HFFc6 (cell line): ENCODE data around the gene VPS13A. TPM values are rescaled to one million over a fixed set of nuclear protein-coding genes. Genes with fewer than 3 reads are reported as not detected.

Source experiments
- DNase-seq: peaks from one replicate; pipeline ENCODE4 v3.0.0-alpha.2; 2018
- H3K27ac Mint-ChIP-seq: 2 replicates; pipeline ENCODE4 v1.8.0; 2020; ENCODE audit warnings: mild to moderate bottlenecking, mixed read lengths
- H3K27me3 Mint-ChIP-seq: 2 replicates; pipeline ENCODE4 v1.8.0; 2021; ENCODE audit warnings: mild to moderate bottlenecking, moderate library complexity, mixed read lengths; ENCODE audit not compliant: insufficient read depth
- H3K36me3 Mint-ChIP-seq: 2 replicates; pipeline ENCODE4 v1.8.0; 2021; ENCODE audit warnings: low read depth, mixed read lengths
- H3K4me1 Mint-ChIP-seq: 2 replicates; pipeline ENCODE4 v1.8.0; 2020; ENCODE audit warnings: low read depth, mixed read lengths
- H3K4me3 Mint-ChIP-seq: 2 replicates; pipeline ENCODE4 v1.8.0; 2020; ENCODE audit warnings: mild to moderate bottlenecking, moderate library complexity, mixed read lengths
- H3K9me3 Mint-ChIP-seq: 2 replicates; pipeline ENCODE4 v1.8.0; 2020; ENCODE audit warnings: mild to moderate bottlenecking, mixed read lengths
- total RNA-seq, 6 experiments: library from RNA; stranded (reverse); fragmentation: NEBNext Ultra II Directional; extraction: Animal tissue kit (Norgen Biotek cat#: 25700); gene quantifications; 2 replicates in 1 of 6; 3 replicates in 5 of 6; pipeline ENCODE4 v1.2.3, GENCODE V29; 2021
- TF ChIP-seq, protein P1 (sequence below): fragments of 200-600 bp; sonication (generic); IDR thresholded peaks from 2 replicates; pipeline ENCODE4 v1.5.0; 2021; ENCODE audit warnings: antibody characterized with exemption, mild to moderate bottlenecking

VPS13A gene
- total RNA-seq, 6 experiments from 2014 or later = 10.6 to 13.9 (median 13.2) TPM

DNA sequence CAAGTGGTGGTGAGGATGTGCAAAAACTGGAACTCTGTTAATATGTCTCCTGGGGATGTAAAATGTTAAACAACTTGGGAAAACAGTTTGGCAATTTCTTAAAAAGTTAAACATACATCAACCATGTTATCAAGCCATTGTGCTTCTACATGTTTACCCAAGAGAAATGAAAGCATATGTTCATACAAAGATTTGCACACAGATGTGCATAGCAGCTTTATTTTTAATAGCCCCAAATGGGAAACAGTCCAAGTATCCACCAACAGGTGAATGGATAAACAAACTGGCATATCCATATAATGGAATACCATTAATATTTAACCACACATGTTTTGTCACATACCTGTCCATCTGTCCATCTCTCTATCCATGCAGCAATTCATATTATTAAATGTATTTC lies 6.2 kb downstream of the VPS13A start:
- H3K27me3 Mint-ChIP-seq = no peaks in the 10 kb centered on the region; the same call in 1 of the 2 replicates
- no peak overlapping the region for H3K27ac Mint-ChIP-seq
- peaks cover 8% of the 10 kb centered on the region; the same call in 1 of the 2 replicates for H3K36me3 Mint-ChIP-seq
- peaks cover 37% of the 10 kb centered on the region for H3K4me1 Mint-ChIP-seq
- TF ChIP-seq, protein P1, sequence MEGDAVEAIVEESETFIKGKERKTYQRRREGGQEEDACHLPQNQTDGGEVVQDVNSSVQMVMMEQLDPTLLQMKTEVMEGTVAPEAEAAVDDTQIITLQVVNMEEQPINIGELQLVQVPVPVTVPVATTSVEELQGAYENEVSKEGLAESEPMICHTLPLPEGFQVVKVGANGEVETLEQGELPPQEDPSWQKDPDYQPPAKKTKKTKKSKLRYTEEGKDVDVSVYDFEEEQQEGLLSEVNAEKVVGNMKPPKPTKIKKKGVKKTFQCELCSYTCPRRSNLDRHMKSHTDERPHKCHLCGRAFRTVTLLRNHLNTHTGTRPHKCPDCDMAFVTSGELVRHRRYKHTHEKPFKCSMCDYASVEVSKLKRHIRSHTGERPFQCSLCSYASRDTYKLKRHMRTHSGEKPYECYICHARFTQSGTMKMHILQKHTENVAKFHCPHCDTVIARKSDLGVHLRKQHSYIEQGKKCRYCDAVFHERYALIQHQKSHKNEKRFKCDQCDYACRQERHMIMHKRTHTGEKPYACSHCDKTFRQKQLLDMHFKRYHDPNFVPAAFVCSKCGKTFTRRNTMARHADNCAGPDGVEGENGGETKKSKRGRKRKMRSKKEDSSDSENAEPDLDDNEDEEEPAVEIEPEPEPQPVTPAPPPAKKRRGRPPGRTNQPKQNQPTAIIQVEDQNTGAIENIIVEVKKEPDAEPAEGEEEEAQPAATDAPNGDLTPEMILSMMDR = no peak
- no peak for DNase-seq
- H3K9me3 Mint-ChIP-seq = no peaks in the 10 kb centered on the region
- no peak overlapping the region for H3K4me3 Mint-ChIP-seq

DNA sequence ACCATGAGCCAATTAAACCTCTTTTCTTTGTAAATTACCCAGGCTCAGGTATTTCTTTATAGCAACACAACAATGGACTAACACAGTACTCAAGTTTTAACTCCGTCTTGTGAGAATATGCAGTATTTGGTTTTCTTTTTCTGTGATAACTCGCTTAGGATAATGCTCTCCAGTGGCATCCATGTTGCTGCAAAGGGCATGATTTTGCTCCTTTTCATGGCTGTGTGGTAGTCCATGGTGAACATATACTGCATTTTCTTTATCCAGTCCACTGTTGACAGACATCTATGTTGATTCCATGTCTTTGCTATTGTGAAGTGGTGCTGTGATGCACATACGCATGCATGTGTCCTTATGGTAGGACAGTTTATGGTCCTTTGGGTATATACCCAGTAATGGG lies 10.9 kb downstream of the VPS13A start:
- DNase-seq = no peak
- no peak overlapping the region for H3K4me3 Mint-ChIP-seq
- H3K9me3 Mint-ChIP-seq = no peaks in the 10 kb centered on the region
- TF ChIP-seq, protein P1 = no peak
- peaks cover 14% of the 10 kb centered on the region for H3K4me1 Mint-ChIP-seq
- H3K27ac Mint-ChIP-seq = no peak overlapping the region
- no peaks in the 10 kb centered on the region; the same call in 1 of the 2 replicates for H3K27me3 Mint-ChIP-seq
- peaks cover 8% of the 10 kb centered on the region; the same call in 1 of the 2 replicates for H3K36me3 Mint-ChIP-seq

DNA sequence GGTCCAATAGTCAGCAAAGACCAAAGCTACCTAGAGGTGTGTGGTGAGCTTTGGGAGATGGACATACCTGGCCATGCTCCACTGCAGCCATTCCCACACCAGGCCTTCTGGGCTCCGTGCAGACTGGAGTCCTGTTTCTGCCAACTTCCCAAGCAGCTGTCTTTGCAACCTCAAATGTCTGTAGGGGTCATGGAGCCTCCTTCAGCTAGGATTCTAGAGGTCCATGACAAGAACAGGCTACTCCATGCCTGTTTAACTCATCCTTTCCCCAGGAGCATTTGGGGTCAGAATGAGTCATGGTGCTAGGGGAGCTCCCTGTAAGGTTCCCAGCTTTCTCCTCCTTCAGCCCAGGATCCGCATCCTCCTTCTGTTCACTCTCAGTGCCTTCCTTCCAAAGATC lies 17.1 kb downstream of the VPS13A start:
- peaks cover 7% of the 10 kb centered on the region for H3K4me1 Mint-ChIP-seq
- H3K27me3 Mint-ChIP-seq = no peaks in the 10 kb centered on the region
- H3K4me3 Mint-ChIP-seq = no peak overlapping the region
- DNase-seq = no peak
- TF ChIP-seq, protein P1 = no peak
- no peaks in the 10 kb centered on the region for H3K36me3 Mint-ChIP-seq
- no peak overlapping the region for H3K27ac Mint-ChIP-seq
- no peaks in the 10 kb centered on the region for H3K9me3 Mint-ChIP-seq

DNA sequence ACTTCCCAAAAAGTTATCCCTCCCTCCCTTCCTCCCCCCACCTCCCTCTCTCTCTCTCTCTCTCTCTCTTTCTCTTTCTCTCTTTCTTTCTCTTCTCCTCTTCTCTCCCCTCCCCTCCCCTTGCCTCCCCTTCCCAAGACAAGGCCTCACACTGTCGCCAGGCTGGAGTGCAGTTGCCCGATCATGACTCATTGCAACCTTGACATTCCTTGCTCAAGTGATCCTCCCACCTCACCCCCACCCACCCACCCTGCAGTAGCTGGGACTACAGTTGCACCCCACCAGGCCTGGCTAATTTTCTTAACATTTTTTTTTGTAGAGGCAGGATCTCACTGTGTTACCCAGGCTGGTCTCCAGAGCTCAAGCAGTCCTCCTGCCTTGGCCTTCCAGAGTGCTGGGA lies 32.8 kb downstream of the VPS13A start:
- Mint-ChIP-seq H3K4me3 (no peak overlapping the region), H3K27ac (no peak overlapping the region), H3K27me3 (no peaks in the 10 kb centered on the region), H3K9me3 (no peaks in the 10 kb centered on the region), H3K4me1 (no peaks in the 10 kb centered on the region), H3K36me3 (no peaks in the 10 kb centered on the region)
- TF ChIP-seq, protein P1 = no peak
- no peak for DNase-seq

DNA sequence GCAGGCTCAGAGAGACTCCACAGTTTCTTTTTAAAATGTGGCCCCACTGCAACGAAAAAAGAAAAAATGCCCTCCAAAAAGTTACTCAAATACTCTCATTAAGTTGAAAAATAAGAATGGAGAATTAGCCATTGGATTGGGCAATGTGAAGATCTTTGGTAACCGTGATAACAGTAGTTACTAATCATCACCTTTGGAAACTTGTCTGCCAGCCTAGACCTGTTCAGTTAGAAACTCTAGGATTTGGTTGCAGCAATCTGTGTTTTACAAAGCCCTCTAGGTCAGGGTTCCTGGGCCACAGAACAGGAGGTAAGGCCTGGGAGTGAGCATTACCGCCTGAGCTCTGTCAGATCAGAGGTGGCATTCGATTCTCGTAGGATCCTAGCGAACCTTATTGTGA lies 34.2 kb downstream of the VPS13A start:
- Mint-ChIP-seq H3K27ac (no peak overlapping the region), H3K4me1 (no peaks in the 10 kb centered on the region), H3K9me3 (no peaks in the 10 kb centered on the region), H3K4me3 (no peak overlapping the region), H3K36me3 (no peaks in the 10 kb centered on the region), H3K27me3 (peaks cover 4% of the 10 kb centered on the region; the same call in 1 of the 2 replicates)
- TF ChIP-seq, protein P1 = no peak
- DNase-seq = no peak

DNA sequence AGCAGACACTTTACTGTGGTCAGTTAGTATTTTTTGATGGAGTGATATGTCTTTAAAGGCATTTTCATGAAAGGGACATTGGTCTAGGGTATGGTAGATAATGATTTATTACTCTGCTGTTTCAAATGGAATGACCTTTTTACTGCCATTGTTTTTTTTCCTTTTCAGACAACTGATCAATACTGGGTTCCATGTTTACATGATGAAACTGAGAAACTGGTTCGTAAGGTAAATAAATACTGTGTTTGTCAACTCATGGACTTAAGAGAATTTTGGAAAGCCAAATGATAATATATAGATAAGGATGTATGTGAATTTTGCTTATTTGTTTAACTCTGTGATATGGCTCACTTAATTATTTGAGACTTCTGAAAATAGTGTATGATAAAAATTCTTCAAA lies 35.5 kb downstream of the VPS13A start:
- no peak for DNase-seq
- peaks cover 4% of the 10 kb centered on the region; the same call in 1 of the 2 replicates for H3K27me3 Mint-ChIP-seq
- H3K4me1 Mint-ChIP-seq = peaks cover 12% of the 10 kb centered on the region
- no peak overlapping the region for H3K27ac Mint-ChIP-seq
- no peaks in the 10 kb centered on the region for H3K36me3 Mint-ChIP-seq
- TF ChIP-seq, protein P1 = no peak
- no peaks in the 10 kb centered on the region for H3K9me3 Mint-ChIP-seq
- H3K4me3 Mint-ChIP-seq = no peak overlapping the region
